Heart left ventricle (tissue), 13 donors: Measurements from ENCODE around the gene ISLR2.
"Not testable (repeated sequence)": the region's sequence is repeated elsewhere in the genome, so short reads cannot be mapped to it uniquely, and the experiment has no call there.

ENCODE experiments used
- POLR2A ChIP-seq, 2 donors: fragments of 450-650 bp; IDR thresholded peaks; one replicate each; pipeline ENCODE4 v1.6.1; 2017; ENCODE audit warnings: antibody characterized with exemption in 2 of 2, mild to moderate bottlenecking in 2 of 2, moderate library complexity in 2 of 2
- TF ChIP-seq, protein P1 (sequence below), 12 donors: fragments of 200-600 bp; sonication (generic) in 4 of 12; IDR thresholded peaks; one replicate each; pipeline versions ENCODE4 v1.5.0 to v1.8.0; 2018 to 2022; ENCODE audit warnings: antibody characterized with exemption in 12 of 12, mild to moderate bottlenecking in 5 of 12
- donor health status: ischemic (EF 13 %, LVEDD 7.1; RV severe dilation, severe dysfunction).
- donor health status: DM: no; HTN: yes; CAD: no.
- donor health status: DM: no; HTN: no; CAD: no.
- donor health status: ischemic (EF 25% LVEDD 6.9; RV normal size, moderate dysfunction).
- donor health status: ischemic (EF 25% LVEDD 5.7; RV mildly dilated, moderate dysfunction).
- donor health status: ischemic (EF 35%, LVEDD 5.7; RV mildly dilated, moderate dysfunction).
- donor health status: nonischemic (EF 11% LVEDD 7.7; RV severe dilation, severe dysfunction).
- donor health status: DM: yes; HTN: yes; CAD: no.
- donor health status: PGD.
- donor health status: ischemic (EF 29% LVEDD 5.4; RV normal size, mild dysfunction).
- donor health status: nonischemic (EF 23%, LVEDD 6.1; RV moderate dilation, normal function).

DNA sequence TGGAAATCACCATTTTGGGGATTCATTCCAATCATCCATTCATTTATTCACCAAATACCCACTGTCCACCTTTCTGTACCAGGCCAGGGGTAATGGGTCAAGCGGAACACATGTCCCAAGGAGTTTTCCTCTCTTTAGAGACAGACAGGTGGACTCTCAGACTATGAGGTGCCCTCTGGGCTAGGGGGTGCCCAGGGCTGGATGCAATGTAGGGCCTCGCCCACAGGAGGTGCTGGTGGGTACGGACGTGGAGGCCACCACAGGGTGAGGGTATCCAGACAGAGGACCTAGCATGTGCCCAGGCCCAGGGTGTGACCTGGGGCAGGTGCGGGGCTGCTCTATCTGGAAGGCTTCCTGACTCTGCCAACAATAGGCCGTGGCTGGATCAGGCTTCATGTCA, 21.8 kb upstream of the ISLR2 start:
- TF ChIP-seq, protein P1, sequence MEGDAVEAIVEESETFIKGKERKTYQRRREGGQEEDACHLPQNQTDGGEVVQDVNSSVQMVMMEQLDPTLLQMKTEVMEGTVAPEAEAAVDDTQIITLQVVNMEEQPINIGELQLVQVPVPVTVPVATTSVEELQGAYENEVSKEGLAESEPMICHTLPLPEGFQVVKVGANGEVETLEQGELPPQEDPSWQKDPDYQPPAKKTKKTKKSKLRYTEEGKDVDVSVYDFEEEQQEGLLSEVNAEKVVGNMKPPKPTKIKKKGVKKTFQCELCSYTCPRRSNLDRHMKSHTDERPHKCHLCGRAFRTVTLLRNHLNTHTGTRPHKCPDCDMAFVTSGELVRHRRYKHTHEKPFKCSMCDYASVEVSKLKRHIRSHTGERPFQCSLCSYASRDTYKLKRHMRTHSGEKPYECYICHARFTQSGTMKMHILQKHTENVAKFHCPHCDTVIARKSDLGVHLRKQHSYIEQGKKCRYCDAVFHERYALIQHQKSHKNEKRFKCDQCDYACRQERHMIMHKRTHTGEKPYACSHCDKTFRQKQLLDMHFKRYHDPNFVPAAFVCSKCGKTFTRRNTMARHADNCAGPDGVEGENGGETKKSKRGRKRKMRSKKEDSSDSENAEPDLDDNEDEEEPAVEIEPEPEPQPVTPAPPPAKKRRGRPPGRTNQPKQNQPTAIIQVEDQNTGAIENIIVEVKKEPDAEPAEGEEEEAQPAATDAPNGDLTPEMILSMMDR (IDR thresholded peaks at IDR 0.05) = not testable (repeated sequence)
- TF ChIP-seq POLR2A (IDR thresholded peaks at IDR 0.05) = not testable (repeated sequence)
